Naive thymus-derived CD4-positive, alpha-beta T cell (primary cell): ENCODE measurements around the gene SCN2A. TPM values are rescaled to one million over a fixed set of nuclear protein-coding genes. Genes with fewer than 3 reads are reported as not detected.

Experiments
- ATAC-seq: fragments of 150-1000 bp; cut with Tn5 transposase; 2 replicates; pipeline ENCODE4 v1.10.0; 2021; ENCODE audit warnings: mild to moderate bottlenecking, moderate library complexity
- CTCF ChIA-PET: fragments of 350-600 bp; sonication (Branson Sonifier 250); formaldehyde crosslinking; loops from one replicate; lab custom pipeline; 2021; ENCODE audit warnings: antibody characterized with exemption; lab: Charles Lee
- POLR2A ChIA-PET: fragments of 350-600 bp; sonication (Branson Sonifier 250); formaldehyde crosslinking; loops from one replicate; lab custom pipeline; 2021; ENCODE audit warnings: antibody characterized with exemption, inconsistent platforms; lab: Charles Lee
- DNase-seq, 9 donors: peaks; one replicate each; pipeline versions ENCODE4 v3.0.0 to v3.0.0-alpha.2; 2020 to 2022; ENCODE audit warnings: mixed read lengths in 1 of 9
- H3K27ac ChIP-seq: one replicate; pipeline ENCODE4 v1.7.0; 2013; ENCODE audit warnings: mild to moderate bottlenecking, low read depth, low read length, moderate library complexity
- H3K27me3 ChIP-seq, 2 donors: one replicate each; pipeline ENCODE4 v1.7.0; 2013; ENCODE audit warnings: low read length in 2 of 2, mild to moderate bottlenecking in 2 of 2, moderate library complexity in 2 of 2; ENCODE audit not compliant: control insufficient read depth in 2 of 2, insufficient read depth in 2 of 2
- H3K36me3 ChIP-seq, 3 experiments: 1 replicate in 2 of 3; 2 replicates in 1 of 3; pipeline ENCODE4 v1.7.0; 2013; ENCODE audit warnings: low read length in 3 of 3, mild to moderate bottlenecking in 3 of 3, moderate library complexity in 1 of 3; ENCODE audit not compliant: insufficient read depth in 3 of 3, control insufficient read depth in 2 of 3
- H3K4me1 ChIP-seq, 2 donors: one replicate each; pipeline ENCODE4 v1.7.0; 2013; ENCODE audit warnings: low read length in 2 of 2, mild to moderate bottlenecking in 2 of 2, moderate library complexity in 1 of 2; ENCODE audit not compliant: control insufficient read depth in 2 of 2, insufficient read depth in 2 of 2
- H3K4me3 ChIP-seq: 2 replicates; pipeline ENCODE4 v1.7.0; 2013; ENCODE audit warnings: mild to moderate bottlenecking, low read length
- H3K9me3 ChIP-seq, 3 experiments: 1 replicate in 2 of 3; 2 replicates in 1 of 3; pipeline ENCODE4 v1.7.0; 2013; ENCODE audit warnings: low read length in 3 of 3; ENCODE audit not compliant: control insufficient read depth in 2 of 3
- H3K27ac Mint-ChIP-seq, 9 donors: one replicate each; pipeline ENCODE4 v1.8.0; 2020 to 2022; ENCODE audit warnings: mixed read lengths in 9 of 9, mild to moderate bottlenecking in 8 of 9, moderate library complexity in 5 of 9, inconsistent platforms in 2 of 9
- H3K27me3 Mint-ChIP-seq, 5 donors: one replicate each; pipeline ENCODE4 v1.8.0; 2021 to 2022; ENCODE audit warnings: mixed read lengths in 5 of 5, mild to moderate bottlenecking in 1 of 5
- H3K36me3 Mint-ChIP-seq, 5 donors: one replicate each; pipeline ENCODE4 v1.8.0; 2020 to 2022; ENCODE audit warnings: mixed read lengths in 5 of 5, mild to moderate bottlenecking in 3 of 5, inconsistent platforms in 1 of 5
- H3K4me1 Mint-ChIP-seq, 7 donors: one replicate each; pipeline ENCODE4 v1.8.0; 2020 to 2022; ENCODE audit warnings: mixed read lengths in 7 of 7, mild to moderate bottlenecking in 3 of 7, inconsistent platforms in 1 of 7
- H3K4me3 Mint-ChIP-seq, 10 donors: one replicate each; pipeline ENCODE4 v1.8.0; 2020 to 2022; ENCODE audit warnings: mild to moderate bottlenecking in 10 of 10, mixed read lengths in 10 of 10, moderate library complexity in 6 of 10, inconsistent platforms in 2 of 10
- H3K9me3 Mint-ChIP-seq, 11 donors: one replicate each; pipeline ENCODE4 v1.8.0; 2020 to 2022; ENCODE audit warnings: mixed read lengths in 11 of 11, mild to moderate bottlenecking in 4 of 11, inconsistent platforms in 1 of 11, moderate library complexity in 1 of 11
- intact Hi-C, 2 donors: fragments of 100-400 bp; cut with micrococcal nuclease; formaldehyde crosslinking; loops; one replicate each; pipeline ENCODE4 v1.15.1; 2023
- polyA plus RNA-seq, 2 donors: library from polyadenylated mRNA; unstranded; fragments of 300-500 nt; fragmentation: Illumina TruSeq; gene quantifications; one replicate each; pipeline ENCODE4 v1.2.3, GENCODE V29; 2021
- total RNA-seq, 6 experiments: library from RNA in 5 of 6; stranded (reverse) in 5 of 6; gene quantifications; 1 replicate in 5 of 6; 2 replicates in 1 of 6; pipeline ENCODE4 v1.2.3 and lab custom pipeline; 2021 to 2026

Gene SCN2A
- total and polyA plus RNA-seq, 7 experiments from 2014 or later: not detected

DNA sequence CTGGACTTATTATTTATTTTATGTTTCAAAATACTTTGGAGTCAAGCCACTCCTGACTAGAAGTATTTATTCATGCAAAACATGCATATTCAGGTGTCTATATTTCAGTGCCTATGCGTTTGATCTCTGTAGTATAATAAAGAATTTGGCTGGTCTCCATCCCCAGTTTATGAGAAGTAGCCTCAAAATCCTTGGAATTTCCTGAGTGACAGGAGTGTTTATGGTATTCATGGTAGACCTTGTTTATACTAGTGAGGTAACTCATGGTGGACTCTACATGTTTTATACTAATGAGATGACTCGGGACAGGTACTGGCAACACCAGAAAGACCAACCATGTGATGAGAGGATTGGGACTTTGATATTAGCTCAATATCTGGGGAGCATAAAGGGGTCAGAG lies 186.3 kb downstream of the SCN2A start:
- Histone ChIP-seq H3K9me3 (peaks cover 0 to 7% (median 0%) of the 10 kb centered on the region in 3 experiments), H3K27me3 (no peaks in the 10 kb centered on the region), H3K36me3 (no peaks in the 10 kb centered on the region), H3K4me1 (no peaks in the 10 kb centered on the region), H3K4me3 (no peak overlapping the region), H3K27ac (no peak overlapping the region)
- ATAC-seq (no peak), DNase-seq (no peak)
- ChIA-PET CTCF (interaction anchor here (0.7 kb wide), 1 partner anchor 22 kb away, joined by 3 read pairs; no protein-coding TSS in a partner anchor), POLR2A (no interaction called here)
- H3K27ac Mint-ChIP-seq: no peak overlapping the region
- H3K4me3 Mint-ChIP-seq: no peak overlapping the region
- peaks cover 0 to 18% (median 9%) of the 10 kb centered on the region in 11 donors for H3K9me3 Mint-ChIP-seq
- H3K36me3 Mint-ChIP-seq: peaks cover 0 to 6% (median 5%) of the 10 kb centered on the region in 5 donors
- H3K27me3 Mint-ChIP-seq: peaks cover 0 to 4% (median 0%) of the 10 kb centered on the region in 5 donors
- intact Hi-C loops: no loop called here
- H3K4me1 Mint-ChIP-seq: no peaks in the 10 kb centered on the region

- no peak overlapping the region for H3K27ac ChIP-seq
- no peaks in the 10 kb centered on the region for H3K27me3 ChIP-seq
- DNase-seq (no peak), ATAC-seq (no peak)
- ChIA-PET POLR2A (no interaction called here), CTCF (no interaction called here)
- peaks cover 0 to 6% (median 0%) of the 10 kb centered on the region in 3 experiments for H3K9me3 ChIP-seq
- H3K4me3 ChIP-seq: no peak overlapping the region
- no peaks in the 10 kb centered on the region for H3K4me1 Mint-ChIP-seq
- peaks cover 0 to 4% (median 0%) of the 10 kb centered on the region in 5 donors for H3K27me3 Mint-ChIP-seq
- H3K9me3 Mint-ChIP-seq: peaks cover 0 to 10% (median 8%) of the 10 kb centered on the region in 11 donors
- no peaks in the 10 kb centered on the region for H3K36me3 ChIP-seq
- intact Hi-C loops: no loop called here
- peaks cover 0 to 6% (median 5%) of the 10 kb centered on the region in 5 donors for H3K36me3 Mint-ChIP-seq
- H3K4me3 Mint-ChIP-seq: no peak overlapping the region
- H3K27ac Mint-ChIP-seq: no peak overlapping the region
- H3K4me1 ChIP-seq: no peaks in the 10 kb centered on the region
These were observed 188.5 kb downstream of the SCN2A start for GRCh38 chr2:165427686-165428085.

GRCh38 chr2:165428926-165429325 lies 189.7 kb downstream of the SCN2A start:
- Histone ChIP-seq H3K4me3 (no peak overlapping the region), H3K9me3 (no peaks in the 10 kb centered on the region), H3K4me1 (no peaks in the 10 kb centered on the region), H3K27ac (no peak overlapping the region), H3K36me3 (no peaks in the 10 kb centered on the region), H3K27me3 (no peaks in the 10 kb centered on the region)
- CTCF ChIA-PET: no interaction called here
- ATAC-seq (no peak), DNase-seq (no peak)
- H3K4me1 Mint-ChIP-seq: no peaks in the 10 kb centered on the region
- peaks cover 0 to under 1% (median 0%) of the 10 kb centered on the region in 11 donors for H3K9me3 Mint-ChIP-seq
- POLR2A ChIA-PET: no interaction called here
- intact Hi-C loops: no loop called here
- peaks cover 0 to under 1% (median 0%) of the 10 kb centered on the region in 5 donors for H3K36me3 Mint-ChIP-seq
- H3K27me3 Mint-ChIP-seq: peaks cover 0 to 4% (median 0%) of the 10 kb centered on the region in 5 donors
- H3K4me3 Mint-ChIP-seq: no peak overlapping the region
- no peak overlapping the region for H3K27ac Mint-ChIP-seq

GRCh38 chr2:165431014-165431413 lies 191.8 kb downstream of the SCN2A start:
- ChIA-PET POLR2A (no interaction called here), CTCF (no interaction called here)
- Histone ChIP-seq H3K36me3 (no peaks in the 10 kb centered on the region), H3K27me3 (no peaks in the 10 kb centered on the region), H3K4me1 (no peaks in the 10 kb centered on the region), H3K4me3 (no peak overlapping the region), H3K9me3 (no peaks in the 10 kb centered on the region), H3K27ac (no peak overlapping the region)
- H3K4me1 Mint-ChIP-seq: no peaks in the 10 kb centered on the region
- no peak overlapping the region for H3K27ac Mint-ChIP-seq
- no peak overlapping the region for H3K4me3 Mint-ChIP-seq
- H3K27me3 Mint-ChIP-seq: peaks cover 0 to 4% (median 0%) of the 10 kb centered on the region in 5 donors
- intact Hi-C loops: no loop called here
- H3K9me3 Mint-ChIP-seq: no peaks in the 10 kb centered on the region
- H3K36me3 Mint-ChIP-seq: no peaks in the 10 kb centered on the region
- ATAC-seq (no peak), DNase-seq (no peak)

GRCh38 chr2:165432234-165432966 lies 193.2 kb downstream of the SCN2A start:
- intact Hi-C loops: no loop called here
- no peaks in the 10 kb centered on the region for H3K4me1 ChIP-seq
- DNase-seq: no peak
- no peaks in the 10 kb centered on the region for H3K36me3 ChIP-seq
- H3K27ac Mint-ChIP-seq: no peak overlapping the region
- CTCF ChIA-PET: no interaction called here
- H3K4me3 Mint-ChIP-seq: no peak overlapping the region
- H3K9me3 ChIP-seq: no peaks in the 10 kb centered on the region
- no peaks in the 10 kb centered on the region for H3K27me3 ChIP-seq
- H3K27me3 Mint-ChIP-seq: peaks cover 0 to 4% (median 0%) of the 10 kb centered on the region in 5 donors
- ATAC-seq: no peak
- H3K4me1 Mint-ChIP-seq: peaks cover 0 to 5% (median 0%) of the 10 kb centered on the region in 7 donors
- no peaks in the 10 kb centered on the region for H3K9me3 Mint-ChIP-seq
- POLR2A ChIA-PET: no interaction called here
- H3K4me3 ChIP-seq: no peak overlapping the region
- H3K36me3 Mint-ChIP-seq: no peaks in the 10 kb centered on the region
- H3K27ac ChIP-seq: no peak overlapping the region

DNA sequence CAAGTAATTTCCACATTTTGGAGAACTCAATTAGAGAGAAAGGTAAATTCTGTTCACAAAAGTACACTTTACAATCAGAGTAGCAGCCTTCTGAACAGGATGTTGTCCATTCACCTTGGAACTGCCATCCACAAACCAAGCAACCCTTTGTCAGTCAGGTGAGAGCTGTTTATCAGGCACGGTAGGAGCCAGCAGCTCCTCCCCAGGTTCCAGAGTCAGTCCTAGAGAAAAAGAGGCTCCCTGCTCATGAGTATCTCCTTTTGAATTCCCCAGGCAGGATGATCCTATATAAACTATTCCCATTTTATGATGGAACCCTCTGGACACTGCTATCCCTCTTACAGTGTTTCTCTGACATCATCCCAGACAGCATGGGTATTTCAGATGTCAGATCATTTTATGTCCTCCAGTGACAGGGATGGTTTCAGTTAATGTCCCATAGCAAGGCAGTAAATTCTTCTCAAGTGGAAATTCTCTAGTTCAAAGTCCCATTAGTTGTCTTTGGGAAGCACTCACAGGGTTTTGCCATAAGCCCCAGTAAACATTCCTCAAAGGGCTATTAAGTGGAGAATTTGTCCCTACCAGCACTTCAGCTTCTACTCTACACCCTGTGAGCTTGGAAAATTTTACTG lies 195.8 kb downstream of the SCN2A start:
- H3K27ac ChIP-seq: no peak overlapping the region
- ATAC-seq (no peak), DNase-seq (no peak)
- Mint-ChIP-seq H3K4me1 (peaks cover 0 to 16% (median 6%) of the 10 kb centered on the region in 7 donors), H3K36me3 (no peaks in the 10 kb centered on the region), H3K9me3 (no peaks in the 10 kb centered on the region), H3K27me3 (no peaks in the 10 kb centered on the region), H3K4me3 (no peak overlapping the region), H3K27ac (no peak overlapping the region)
- POLR2A ChIA-PET: no interaction called here
- H3K27me3 ChIP-seq: no peaks in the 10 kb centered on the region
- intact Hi-C loops: no loop called here
- no peaks in the 10 kb centered on the region for H3K9me3 ChIP-seq
- CTCF ChIA-PET: no interaction called here
- H3K4me1 ChIP-seq: no peaks in the 10 kb centered on the region
- no peaks in the 10 kb centered on the region for H3K36me3 ChIP-seq
- H3K4me3 ChIP-seq: no peak overlapping the region
